GM18907 (cell line): ENCODE data around the gene FAM184B.

Experiments
- ATAC-seq: cut with Tn5 transposase; IDR thresholded peaks from one replicate; pipeline ENCODE4 v1.9.1; 2021; ENCODE audit warnings: mild to moderate bottlenecking, moderate library complexity; ENCODE audit not compliant: unreplicated experiment

Gene FAM184B

DNA sequence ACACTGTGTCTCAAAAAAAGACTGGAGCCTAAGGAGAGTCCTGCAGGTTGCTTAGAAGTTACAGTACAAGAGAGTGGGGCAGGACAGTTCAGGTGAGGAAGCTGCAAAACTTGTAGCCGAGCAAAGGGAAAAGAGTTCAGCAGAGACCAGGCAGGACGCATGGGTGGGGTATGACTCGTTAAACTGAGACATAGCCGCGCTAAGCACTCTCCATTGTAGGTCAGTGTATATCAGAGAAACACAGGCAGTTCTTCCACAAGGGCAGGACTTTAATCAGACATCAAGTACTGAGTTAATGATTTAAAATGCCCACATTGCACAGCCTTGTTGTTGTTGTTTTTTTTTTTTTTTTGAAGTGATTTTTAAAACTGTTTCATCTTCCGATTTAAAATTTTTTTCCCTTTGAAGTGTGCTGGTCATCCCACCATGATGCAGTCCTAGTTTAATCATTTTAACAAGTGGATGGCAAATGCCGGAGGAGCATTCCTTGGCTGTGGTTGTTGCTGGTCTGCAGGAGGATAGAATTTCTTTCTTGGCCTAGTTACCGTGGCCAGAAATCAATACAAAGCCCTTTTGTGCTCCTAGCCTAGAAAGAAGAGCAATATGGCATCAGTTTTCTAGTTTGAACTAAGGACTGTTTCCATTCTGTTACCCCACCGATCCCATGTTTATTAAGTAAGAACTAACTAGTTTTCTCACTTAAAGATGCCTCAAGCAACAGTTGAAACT is 194.2 kb downstream of the FAM184B start:
- no peak for ATAC-seq

DNA sequence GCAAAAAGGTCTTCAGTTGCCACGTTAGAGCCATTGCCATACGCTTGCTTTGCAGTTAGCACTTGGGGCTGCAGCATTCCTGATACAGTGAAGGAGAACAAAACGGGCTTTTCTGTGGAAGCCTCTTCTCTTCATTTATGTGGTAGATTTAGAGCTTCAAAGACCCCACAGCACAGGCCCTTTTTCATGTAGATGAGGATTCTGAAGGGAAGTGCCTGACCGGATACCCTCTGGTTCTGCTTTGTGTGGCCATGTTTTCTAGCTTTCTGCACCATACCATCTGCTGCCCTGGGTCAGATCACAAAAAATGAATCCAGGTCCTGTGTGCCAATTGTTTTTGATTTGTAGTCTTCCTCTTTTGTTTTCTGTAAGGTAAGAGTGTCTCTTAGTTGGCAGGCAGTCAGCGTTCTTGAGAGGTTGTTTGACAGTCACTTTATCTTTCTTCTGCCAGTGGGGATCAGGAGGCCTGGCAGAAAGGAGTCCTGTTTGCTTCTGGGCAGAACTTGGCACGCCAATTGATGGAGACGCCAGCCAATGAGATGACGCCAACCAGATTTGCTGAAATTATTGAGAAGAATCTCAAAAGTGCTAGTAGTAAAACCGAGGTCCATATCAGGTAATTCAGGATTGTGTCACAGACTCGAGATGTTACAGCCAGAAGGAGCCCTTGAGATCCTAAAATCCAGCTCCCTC is 196.8 kb downstream of the FAM184B start:
- no peak for ATAC-seq

DNA sequence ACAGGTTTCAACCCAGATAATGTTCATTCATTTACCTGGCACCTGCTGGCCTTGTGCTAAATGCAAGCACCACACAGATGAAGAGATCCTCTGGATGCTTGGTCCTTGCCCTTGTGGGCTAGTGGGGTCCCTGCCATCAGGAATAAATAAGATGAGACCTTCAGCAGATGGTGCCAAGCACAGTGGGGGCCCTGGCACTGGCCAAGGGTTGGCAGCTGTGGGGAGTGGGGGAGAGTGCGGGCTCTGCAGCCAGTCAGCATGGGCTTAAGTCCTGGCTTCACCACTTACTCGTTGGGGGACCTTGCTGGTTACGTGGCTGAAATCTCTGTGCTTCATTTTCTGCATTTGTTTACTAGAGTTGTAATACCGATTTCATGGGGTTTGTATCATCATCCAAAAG is 197.5 kb downstream of the FAM184B start:
- no peak for ATAC-seq

DNA sequence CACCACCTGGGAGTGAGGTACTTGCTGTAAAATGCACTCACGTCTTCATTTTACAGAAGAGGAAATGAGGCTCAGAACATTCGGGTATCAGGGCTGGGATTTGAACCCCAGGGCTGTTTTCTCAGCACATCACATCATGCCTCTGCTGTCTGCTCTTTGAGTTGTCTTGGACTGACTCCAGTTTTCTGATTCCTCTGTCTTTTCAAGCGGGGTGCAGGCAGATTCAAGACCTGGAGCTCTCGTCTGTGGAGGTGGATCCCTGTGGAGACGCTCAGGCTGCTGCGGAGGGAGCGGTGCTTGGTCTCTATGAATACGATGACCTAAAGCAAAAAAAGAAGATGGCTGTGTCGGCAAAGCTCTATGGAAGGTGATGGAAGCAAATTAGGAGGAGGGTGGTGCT is 198.1 kb downstream of the FAM184B start:
- no peak for ATAC-seq

DNA sequence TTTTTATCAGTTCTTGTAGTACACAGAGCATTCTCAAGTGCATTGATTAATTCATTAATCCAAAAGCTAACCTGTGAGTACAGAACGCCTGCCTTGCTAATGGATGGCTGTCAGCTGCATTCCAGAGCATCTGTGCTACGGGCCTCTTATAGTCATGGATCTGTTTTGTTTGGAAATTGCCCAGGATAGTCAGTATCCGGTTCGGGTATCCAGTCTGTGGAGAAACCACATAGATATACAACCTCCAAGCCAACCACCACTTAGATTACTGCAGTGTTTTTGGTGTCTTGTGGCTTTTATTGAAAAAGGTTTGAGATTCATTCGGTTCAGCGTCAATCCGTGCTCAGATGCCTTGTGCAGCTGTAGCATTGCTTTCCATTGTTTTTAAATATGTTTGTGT is 200.5 kb downstream of the FAM184B start:
- ATAC-seq, result no peak
